ENCODE data around the gene AKR1C1.
"Not testable (repeated sequence)": the region's sequence is repeated elsewhere in the genome, so short reads cannot be mapped to it uniquely, and the experiment has no call there.

The AKR1C1 gene

DNA sequence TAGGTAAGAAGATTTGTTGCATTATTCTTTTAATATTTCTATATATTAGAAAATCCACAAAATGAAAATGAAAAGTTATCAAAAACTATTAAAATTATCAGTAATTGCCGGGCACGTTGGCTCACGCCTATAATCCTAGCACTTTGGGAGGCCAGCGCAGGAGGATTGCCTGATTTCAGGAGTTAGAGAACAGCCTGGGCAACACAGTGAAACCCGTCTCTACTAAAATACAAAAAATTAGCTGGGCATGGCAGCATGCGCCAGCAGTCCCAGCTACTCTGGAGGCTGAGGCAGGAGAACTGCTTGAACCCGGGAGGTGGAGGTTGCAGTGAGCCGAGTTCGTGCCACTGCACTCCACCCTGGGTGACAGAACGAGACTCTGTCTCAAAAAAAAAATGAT lies 29.3 kb downstream of the AKR1C1 start:
- not testable (repeated sequence) for H3K23ac ChIP-seq (ENCODE audit: low read length); H4K12ac ChIP-seq (ENCODE audit: low read depth, low read length); H3K27me3 ChIP-seq (ENCODE audit: insufficient read depth, low read length); DNase-seq; H3K79me1 ChIP-seq (ENCODE audit: low read length); H2AK5ac ChIP-seq (ENCODE audit: low read length); H3K4ac ChIP-seq (ENCODE audit: low read depth, low read length); H3K79me2 ChIP-seq (ENCODE audit: control insufficient read depth, insufficient read depth, low read length, poor library complexity); H2AFZ ChIP-seq (ENCODE audit: insufficient read depth, low read length, poor library complexity); H3K27ac ChIP-seq (ENCODE audit: low read depth, low read length); H3K4me2 ChIP-seq (ENCODE audit: low read length); H3K14ac ChIP-seq (ENCODE audit: low read length); H3K36me3 ChIP-seq (ENCODE audit: control insufficient read depth in 1 of 2, insufficient read depth in 2 of 2, low read length in 2 of 2); H3K9ac ChIP-seq (ENCODE audit: low read length); H2BK12ac ChIP-seq (ENCODE audit: low read length); H3K18ac ChIP-seq (ENCODE audit: low read length); H2BK5ac ChIP-seq (ENCODE audit: low read depth, low read length, poor library complexity); H3K4me1 ChIP-seq (ENCODE audit: control insufficient read depth in 1 of 2, insufficient read depth in 2 of 2, low read length in 2 of 2); H3K9me3 ChIP-seq (ENCODE audit: insufficient read depth, low read depth, low read length); H4K8ac ChIP-seq (ENCODE audit: low read depth, low read length); H4K91ac ChIP-seq (ENCODE audit: low read depth, low read length); H3K4me3 ChIP-seq (ENCODE audit: low read depth, low read length); H2BK120ac ChIP-seq (ENCODE audit: insufficient read depth, low read length, poor library complexity)
- WGBS (ENCODE audit: extremely low coverage, insufficient coverage, insufficient read length), result no CpG with 5 or more reads among the region's 10 CpGs

DNA sequence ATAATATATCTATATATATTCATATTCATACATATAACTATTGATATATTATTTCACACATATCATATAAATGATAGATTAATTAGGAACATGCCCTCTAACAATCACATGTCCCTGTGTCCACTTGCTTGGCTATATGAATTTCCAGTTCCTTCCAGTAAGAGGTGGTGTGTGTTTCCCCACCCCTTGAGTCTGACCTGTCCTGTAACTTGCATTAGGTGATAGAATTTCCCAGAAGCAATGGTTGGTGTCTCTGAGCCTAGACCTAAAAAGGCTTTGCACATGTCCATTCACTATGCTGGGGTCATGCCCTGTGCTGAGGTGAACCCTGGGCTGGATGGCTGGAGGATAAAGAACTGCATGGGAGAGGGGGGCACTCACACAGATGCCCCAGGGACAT lies 31.0 kb downstream of the AKR1C1 start:
- H3K4me3 ChIP-seq (ENCODE audit: low read depth, low read length); H2BK120ac ChIP-seq (ENCODE audit: insufficient read depth, low read length, poor library complexity); H2AK5ac ChIP-seq (ENCODE audit: low read length); H4K8ac ChIP-seq (ENCODE audit: low read depth, low read length); DNase-seq; H3K9ac ChIP-seq (ENCODE audit: low read length); H3K4ac ChIP-seq (ENCODE audit: low read depth, low read length); H3K79me1 ChIP-seq (ENCODE audit: low read length); H4K91ac ChIP-seq (ENCODE audit: low read depth, low read length); H3K36me3 ChIP-seq (ENCODE audit: control insufficient read depth in 1 of 2, insufficient read depth in 2 of 2, low read length in 2 of 2); H3K27ac ChIP-seq (ENCODE audit: low read depth, low read length); H3K4me1 ChIP-seq (ENCODE audit: control insufficient read depth in 1 of 2, insufficient read depth in 2 of 2, low read length in 2 of 2); H3K23ac ChIP-seq (ENCODE audit: low read length); H2AFZ ChIP-seq (ENCODE audit: insufficient read depth, low read length, poor library complexity); H2BK12ac ChIP-seq (ENCODE audit: low read length); H3K4me2 ChIP-seq (ENCODE audit: low read length); H3K9me3 ChIP-seq (ENCODE audit: insufficient read depth, low read depth, low read length); H3K18ac ChIP-seq (ENCODE audit: low read length); H2BK5ac ChIP-seq (ENCODE audit: low read depth, low read length, poor library complexity); H3K14ac ChIP-seq (ENCODE audit: low read length); H4K12ac ChIP-seq (ENCODE audit: low read depth, low read length); H3K27me3 ChIP-seq (ENCODE audit: insufficient read depth, low read length); H3K79me2 ChIP-seq (ENCODE audit: control insufficient read depth, insufficient read depth, low read length, poor library complexity): not testable (repeated sequence)

- Histone ChIP-seq H3K4me1 (ENCODE audit: control insufficient read depth in 1 of 2, insufficient read depth in 2 of 2, low read length in 2 of 2) (no peaks in the 10 kb centered on the region), H4K91ac (ENCODE audit: low read depth, low read length) (no peak overlapping the region), H4K12ac (ENCODE audit: low read depth, low read length) (no peak overlapping the region), H3K23ac (ENCODE audit: low read length) (no peak overlapping the region), H3K18ac (ENCODE audit: low read length) (no peak overlapping the region), H3K27me3 (ENCODE audit: insufficient read depth, low read length) (no peaks in the 10 kb centered on the region), H3K79me2 (ENCODE audit: control insufficient read depth, insufficient read depth, low read length, poor library complexity) (no peaks in the 10 kb centered on the region), H3K79me1 (ENCODE audit: low read length) (no peaks in the 10 kb centered on the region), H2BK5ac (ENCODE audit: low read depth, low read length, poor library complexity) (no peak overlapping the region), H4K8ac (ENCODE audit: low read depth, low read length) (no peak overlapping the region), H3K4me2 (ENCODE audit: low read length) (no peak overlapping the region), H2AK5ac (ENCODE audit: low read length) (no peak overlapping the region), H2BK120ac (ENCODE audit: insufficient read depth, low read length, poor library complexity) (no peak overlapping the region), H3K4me3 (ENCODE audit: low read depth, low read length) (no peak overlapping the region), H3K14ac (ENCODE audit: low read length) (no peak overlapping the region), H2AFZ (ENCODE audit: insufficient read depth, low read length, poor library complexity) (no peak overlapping the region), H3K9ac (ENCODE audit: low read length) (no peak overlapping the region), H3K27ac (ENCODE audit: low read depth, low read length) (no peak overlapping the region), H3K9me3 (ENCODE audit: insufficient read depth, low read depth, low read length) (no peaks in the 10 kb centered on the region), H2BK12ac (ENCODE audit: low read length) (no peak overlapping the region), H3K4ac (ENCODE audit: low read depth, low read length) (no peak overlapping the region), H3K36me3 (ENCODE audit: control insufficient read depth in 1 of 2, insufficient read depth in 2 of 2, low read length in 2 of 2) (no peaks in the 10 kb centered on the region)
- no CpG with 5 or more reads among the region's 5 CpGs for WGBS (ENCODE audit: extremely low coverage, insufficient coverage, insufficient read length)
- DNase-seq, result no peak
These were observed 35.5 kb downstream of the AKR1C1 start for GRCh38 chr10:4998671-4999070.

- no peak overlapping the region for H2BK5ac ChIP-seq (ENCODE audit: low read depth, low read length, poor library complexity)
- no peak overlapping the region for H3K9ac ChIP-seq (ENCODE audit: low read length)
- H3K79me2 ChIP-seq (ENCODE audit: control insufficient read depth, insufficient read depth, low read length, poor library complexity), result no peaks in the 10 kb centered on the region
- WGBS (ENCODE audit: extremely low coverage, insufficient coverage, insufficient read length), result no CpG with 5 or more reads among the region's 2 CpGs
- H3K4me2 ChIP-seq (ENCODE audit: low read length), result no peak overlapping the region
- no peaks in the 10 kb centered on the region for H3K36me3 ChIP-seq (ENCODE audit: control insufficient read depth in 1 of 2, insufficient read depth in 2 of 2, low read length in 2 of 2)
- H2AFZ ChIP-seq (ENCODE audit: insufficient read depth, low read length, poor library complexity), result no peak overlapping the region
- DNase-seq, result no peak
- H3K18ac ChIP-seq (ENCODE audit: low read length), result no peak overlapping the region
- no peak overlapping the region for H3K27ac ChIP-seq (ENCODE audit: low read depth, low read length)
- H4K8ac ChIP-seq (ENCODE audit: low read depth, low read length), result no peak overlapping the region
- no peaks in the 10 kb centered on the region for H3K27me3 ChIP-seq (ENCODE audit: insufficient read depth, low read length)
- H2BK12ac ChIP-seq (ENCODE audit: low read length), result no peak overlapping the region
- no peak overlapping the region for H2AK5ac ChIP-seq (ENCODE audit: low read length)
- no peaks in the 10 kb centered on the region for H3K9me3 ChIP-seq (ENCODE audit: insufficient read depth, low read depth, low read length)
- no peak overlapping the region for H3K23ac ChIP-seq (ENCODE audit: low read length)
- H3K4me3 ChIP-seq (ENCODE audit: low read depth, low read length), result no peak overlapping the region
- H2BK120ac ChIP-seq (ENCODE audit: insufficient read depth, low read length, poor library complexity), result no peak overlapping the region
- no peaks in the 10 kb centered on the region for H3K4me1 ChIP-seq (ENCODE audit: control insufficient read depth in 1 of 2, insufficient read depth in 2 of 2, low read length in 2 of 2)
- no peak overlapping the region for H4K91ac ChIP-seq (ENCODE audit: low read depth, low read length)
- H4K12ac ChIP-seq (ENCODE audit: low read depth, low read length), result no peak overlapping the region
- H3K14ac ChIP-seq (ENCODE audit: low read length), result no peak overlapping the region
- no peak overlapping the region for H3K4ac ChIP-seq (ENCODE audit: low read depth, low read length)
- no peaks in the 10 kb centered on the region for H3K79me1 ChIP-seq (ENCODE audit: low read length)
These were observed 39.0 kb downstream of the AKR1C1 start for GRCh38 chr10:5002013-5002727.

Measured in trophoblast cell (in vitro differentiated cells and primary cell).